Heart left ventricle (tissue), 16 donors: ENCODE results near the gene DNAJC8. TPM values are rescaled to one million over a fixed set of nuclear protein-coding genes. Genes with fewer than 3 reads are reported as not detected.

Experiments used
- ATAC-seq, 4 donors: fragments of 200-7000 bp; cut with Tn5 transposase; one replicate each; pipeline ENCODE4 v1.9.1; 2020 to 2022; ENCODE audit warnings: moderate library complexity in 4 of 4, mild to moderate bottlenecking in 3 of 4, moderate number of reproducible peaks in 1 of 4
- DNase-seq, 5 donors: peaks; one replicate each; pipeline ENCODE4 v3.0.0-alpha.2; 2020
- H3K27ac ChIP-seq, 12 donors: fragments of 200-600 bp; sonication (generic) in 4 of 12; one replicate each; pipeline versions ENCODE4 v1.5.0 to v1.8.0; 2016 to 2022; ENCODE audit warnings: mild to moderate bottlenecking in 2 of 12
- H3K27me3 ChIP-seq, 9 donors: fragments of 200-600 bp; sonication (generic) in 2 of 9; one replicate each; pipeline versions ENCODE4 v1.5.1 to v1.8.0; 2016 to 2022; ENCODE audit warnings: mild to moderate bottlenecking in 3 of 9
- H3K36me3 ChIP-seq, 9 donors: fragments of 200-600 bp; sonication (generic) in 2 of 9; one replicate each; pipeline versions ENCODE4 v1.5.0 to v1.8.0; 2018 to 2022; ENCODE audit warnings: mild to moderate bottlenecking in 2 of 9
- H3K4me1 ChIP-seq, 12 donors: fragments of 200-600 bp; sonication (generic) in 4 of 12; one replicate each; pipeline versions ENCODE4 v1.5.0 to v1.8.0; 2016 to 2022; ENCODE audit warnings: mild to moderate bottlenecking in 3 of 12
- H3K4me3 ChIP-seq, 12 donors: fragments of 200-600 bp; sonication (generic) in 4 of 12; one replicate each; pipeline versions ENCODE4 v1.5.0 to v1.8.0; 2017 to 2022; ENCODE audit warnings: mild to moderate bottlenecking in 9 of 12, moderate library complexity in 4 of 12
- H3K9me3 ChIP-seq, 12 donors: fragments of 200-600 bp; sonication (generic) in 4 of 12; one replicate each; pipeline versions ENCODE4 v1.5.0 to v1.8.0; 2016 to 2022; ENCODE audit warnings: mild to moderate bottlenecking in 1 of 12
- POLR2A ChIP-seq, 2 donors: fragments of 450-650 bp; IDR thresholded peaks; one replicate each; pipeline ENCODE4 v1.6.1; 2017; ENCODE audit warnings: antibody characterized with exemption in 2 of 2, mild to moderate bottlenecking in 2 of 2, moderate library complexity in 2 of 2
- WGBS, 4 donors: extraction: QIAGEN DNeasy Blood & Tissue Kit in 2 of 4; methylation state at CpG; one replicate each; pipeline versions ENCODE4 v1.1.5 to v1.1.7; 2013 to 2018; 5-methylcytosine and 5-hydroxymethylcytosine counted together
- intact Hi-C, 10 donors: fragments of 100-400 bp; cut with DNase I; formaldehyde crosslinking; loops; one replicate each; pipeline versions ENCODE4 v1.11.1 to v1.14.2; 2022
- polyA plus RNA-seq, 2 donors: library from polyadenylated mRNA; stranded (reverse); fragments of 200-250 nt; gene quantifications; one replicate each; pipeline ENCODE4 v1.2.3, GENCODE V29; 2013
- total RNA-seq, 9 donors: library from RNA; depleted of rRNA in 2 of 9; stranded (reverse); fragments of >200 nt in 2 of 9; fragmentation: NEBNext Ultra II Directional in 3 of 9; extraction: Animal tissue kit (Norgen Biotek cat#: 25700) in 3 of 9; gene quantifications; one replicate each; pipeline versions ENCODE4 v1.1.0 to v1.2.4, GENCODE V29; 2016 to 2023
- TF ChIP-seq, protein P1 (sequence below), 12 donors: fragments of 200-600 bp; sonication (generic) in 4 of 12; IDR thresholded peaks; one replicate each; pipeline versions ENCODE4 v1.5.0 to v1.8.0; 2018 to 2022; ENCODE audit warnings: antibody characterized with exemption in 12 of 12, mild to moderate bottlenecking in 5 of 12
- donor health status: ischemic (EF 13 %, LVEDD 7.1; RV severe dilation, severe dysfunction).
- donor health status: healthy with polysubstance abuse.
- donor health status: DM: no; HTN: yes; CAD: no.
- donor health status: DM: no; HTN: no; CAD: no.
- donor health status: ischemic (EF 25% LVEDD 6.9; RV normal size, moderate dysfunction).
- donor health status: ischemic (EF 25% LVEDD 5.7; RV mildly dilated, moderate dysfunction).
- donor health status: healthy.
- donor health status: DM: yes; HTN: yes; CAD: no.
- donor health status: ischemic (EF 35%, LVEDD 5.7; RV mildly dilated, moderate dysfunction).
- donor health status: nonischemic (EF 11% LVEDD 7.7; RV severe dilation, severe dysfunction).
- donor health status: DM: yes; HTN: yes; CAD: no.
- donor health status: PGD.
- donor health status: ischemic (EF 29% LVEDD 5.4; RV normal size, mild dysfunction).
- donor health status: nonischemic (EF 23%, LVEDD 6.1; RV moderate dilation, normal function).

Gene DNAJC8
- total and polyA plus RNA-seq, 11 donors, result 47.1 to 84.9 (median 58.4) TPM

DNA sequence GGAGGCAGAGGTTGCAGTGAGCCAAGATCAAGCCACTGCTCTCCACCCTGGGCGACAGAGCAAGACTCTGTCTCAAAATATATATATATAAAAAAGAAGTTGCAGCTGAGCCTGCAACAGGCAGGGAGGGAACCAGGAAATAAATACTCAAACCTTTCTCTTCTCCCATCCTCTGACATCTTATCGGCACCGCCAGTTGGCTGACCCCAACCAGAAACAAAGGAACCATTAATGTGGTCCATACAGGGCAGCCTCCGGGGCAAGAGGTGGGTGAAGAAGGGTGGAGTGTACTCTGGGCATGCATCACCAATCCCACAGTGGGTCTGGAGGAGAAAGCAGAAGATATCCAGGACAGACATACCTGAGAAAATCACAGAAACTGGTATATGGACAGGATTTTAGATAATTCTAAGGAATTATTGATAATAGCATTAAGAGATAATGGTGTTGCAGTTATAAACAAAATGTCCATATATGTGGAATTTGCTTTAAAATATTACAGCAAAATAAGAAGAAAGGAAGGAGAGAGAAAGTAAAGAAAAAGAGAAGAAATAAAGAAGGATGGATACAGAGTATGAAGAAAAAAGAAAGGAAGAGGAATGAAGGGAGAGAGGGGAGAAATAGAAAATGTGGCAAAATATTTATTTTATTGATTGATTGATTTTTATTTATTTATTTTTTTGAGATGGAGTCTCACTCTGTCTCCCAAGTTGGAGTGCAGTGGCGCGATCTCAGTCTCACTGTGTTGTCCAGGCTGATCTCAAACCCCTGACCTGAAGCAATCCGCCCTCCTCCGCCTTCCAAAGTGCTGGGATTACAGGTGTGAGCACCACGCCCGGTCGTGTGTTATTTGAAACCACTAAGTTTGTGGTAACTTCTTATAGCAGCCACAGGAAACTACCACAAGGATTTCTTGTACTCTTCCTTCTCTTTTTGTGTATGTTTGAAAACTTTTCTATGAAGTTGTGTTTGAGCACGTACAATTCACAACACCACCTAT lies 52.2 kb downstream of the DNAJC8 start:
- TF ChIP-seq POLR2A (IDR thresholded peaks at IDR 0.05), result no peak
- TF ChIP-seq, protein P1, sequence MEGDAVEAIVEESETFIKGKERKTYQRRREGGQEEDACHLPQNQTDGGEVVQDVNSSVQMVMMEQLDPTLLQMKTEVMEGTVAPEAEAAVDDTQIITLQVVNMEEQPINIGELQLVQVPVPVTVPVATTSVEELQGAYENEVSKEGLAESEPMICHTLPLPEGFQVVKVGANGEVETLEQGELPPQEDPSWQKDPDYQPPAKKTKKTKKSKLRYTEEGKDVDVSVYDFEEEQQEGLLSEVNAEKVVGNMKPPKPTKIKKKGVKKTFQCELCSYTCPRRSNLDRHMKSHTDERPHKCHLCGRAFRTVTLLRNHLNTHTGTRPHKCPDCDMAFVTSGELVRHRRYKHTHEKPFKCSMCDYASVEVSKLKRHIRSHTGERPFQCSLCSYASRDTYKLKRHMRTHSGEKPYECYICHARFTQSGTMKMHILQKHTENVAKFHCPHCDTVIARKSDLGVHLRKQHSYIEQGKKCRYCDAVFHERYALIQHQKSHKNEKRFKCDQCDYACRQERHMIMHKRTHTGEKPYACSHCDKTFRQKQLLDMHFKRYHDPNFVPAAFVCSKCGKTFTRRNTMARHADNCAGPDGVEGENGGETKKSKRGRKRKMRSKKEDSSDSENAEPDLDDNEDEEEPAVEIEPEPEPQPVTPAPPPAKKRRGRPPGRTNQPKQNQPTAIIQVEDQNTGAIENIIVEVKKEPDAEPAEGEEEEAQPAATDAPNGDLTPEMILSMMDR (IDR thresholded peaks at IDR 0.05), result no peak
- intact Hi-C loops, result no loop called here
- DNase-seq, result no peak
- 74 to 78% (median 75%) methylated on average over 12 of the region's 12 CpGs for whole genome bisulfite sequencing, 4 donors
- no peak overlapping the region for H3K27ac ChIP-seq
- no peak for ATAC-seq
- H3K4me1 ChIP-seq, result peaks cover 0 to 10% (median 0%) of the 10 kb centered on the region in 12 donors
- no peaks in the 10 kb centered on the region for H3K9me3 ChIP-seq
- H3K36me3 ChIP-seq, result no peaks in the 10 kb centered on the region
- no peak overlapping the region for H3K4me3 ChIP-seq
- H3K27me3 ChIP-seq, result no peaks in the 10 kb centered on the region

DNA sequence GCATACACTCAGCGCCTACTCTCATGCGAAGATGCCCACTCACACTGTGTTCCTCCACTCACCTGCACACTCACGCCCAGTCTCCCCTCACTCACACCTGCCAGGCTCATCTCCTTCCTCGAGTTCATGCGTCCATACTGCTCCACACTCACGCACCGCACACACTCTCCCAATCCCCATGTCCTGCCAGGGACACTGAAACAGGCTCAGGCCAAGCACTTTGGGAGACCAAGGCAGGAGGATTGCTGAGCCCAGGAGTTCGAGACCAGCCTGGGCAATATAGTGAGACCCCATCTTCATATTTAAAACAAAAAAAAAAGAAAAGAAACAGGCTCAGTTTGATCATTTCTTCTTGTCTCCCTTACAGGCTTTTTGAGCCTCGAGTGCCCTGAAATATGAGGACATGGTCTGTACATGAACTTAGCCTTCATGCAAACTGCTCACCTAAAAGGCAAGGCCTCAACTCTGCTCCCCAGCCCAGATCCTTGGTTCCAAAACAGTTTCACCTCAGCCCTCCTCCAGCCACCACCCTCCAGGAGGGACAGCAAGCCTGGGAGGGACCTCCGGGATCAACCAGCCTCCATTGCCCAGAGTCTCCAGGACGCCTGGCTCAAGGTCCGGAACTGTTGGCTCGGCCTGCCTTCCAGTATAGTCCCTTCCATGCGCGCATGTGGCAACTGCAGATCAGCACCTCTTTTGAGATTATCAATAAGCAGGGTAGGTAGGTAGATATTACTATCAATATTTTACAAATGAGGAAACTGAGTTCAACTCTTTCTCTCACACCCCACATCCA lies 53.9 kb downstream of the DNAJC8 start:
- intact Hi-C loops, result no loop called here
- 91 to 95% (median 93%) methylated on average over 15 of the region's 15 CpGs for WGBS, 4 donors
- H3K9me3 ChIP-seq, result no peaks in the 10 kb centered on the region
- no peak for ATAC-seq
- TF ChIP-seq POLR2A (IDR thresholded peaks at IDR 0.05), result no peak
- TF ChIP-seq, protein P1 (IDR thresholded peaks at IDR 0.05), result no peak
- no peaks in the 10 kb centered on the region for H3K36me3 ChIP-seq
- peaks cover 0 to 17% (median 2%) of the 10 kb centered on the region in 12 donors for H3K4me1 ChIP-seq
- H3K27ac ChIP-seq, result no peak overlapping the region
- no peaks in the 10 kb centered on the region for H3K27me3 ChIP-seq
- H3K4me3 ChIP-seq, result no peak overlapping the region
- no peak for DNase-seq

DNA sequence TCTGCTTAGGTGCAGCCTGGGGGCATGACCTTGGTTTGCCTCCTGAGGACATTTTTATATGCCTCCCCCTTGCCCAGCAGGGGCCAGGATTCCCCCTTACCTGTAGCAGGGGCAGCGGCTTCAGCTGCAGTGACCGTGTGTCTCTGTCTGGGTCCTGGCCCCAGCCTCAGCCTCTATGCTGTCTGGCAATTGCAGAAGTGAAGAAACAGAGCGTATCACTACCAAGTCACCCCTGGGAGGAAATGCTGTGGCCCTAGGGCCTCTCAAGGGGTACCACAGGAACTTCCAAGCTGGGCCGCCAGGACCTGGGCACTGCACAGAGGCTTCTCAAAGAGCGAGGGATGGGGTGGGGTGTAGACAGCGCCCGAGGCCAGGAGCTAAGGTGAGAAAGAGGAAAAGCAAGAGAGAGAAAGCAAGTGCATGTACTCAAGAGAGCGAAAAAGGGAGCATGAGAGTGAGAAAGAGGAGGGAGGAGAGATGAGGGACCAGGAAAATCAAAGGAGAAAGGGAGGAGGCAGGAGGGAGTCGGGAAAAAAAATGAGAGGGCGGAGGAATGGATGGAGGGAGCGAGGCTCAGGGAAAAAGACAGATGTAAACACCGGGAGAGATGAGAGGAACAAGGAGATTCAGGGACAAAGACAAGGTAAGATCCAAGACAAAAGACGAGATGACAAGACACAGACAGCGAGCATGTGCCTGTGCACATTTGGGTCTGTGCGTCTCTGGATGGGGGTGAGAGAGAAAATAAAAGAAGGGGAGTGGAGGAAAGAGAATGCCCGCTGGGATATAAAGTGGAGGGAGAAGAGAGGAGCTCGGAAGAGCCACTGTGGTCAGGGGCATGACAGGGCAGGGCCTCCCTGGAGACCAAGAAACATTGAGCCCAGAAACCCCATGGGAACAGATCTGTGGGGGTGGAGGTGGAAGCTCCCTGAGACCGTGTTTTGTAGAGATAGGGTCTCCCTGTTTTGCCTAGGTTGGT lies 56.0 kb downstream of the DNAJC8 start, which contains the start of gene PTAFR:
PTAFR (minus strand) TSS at position 199 of the 979 bp plus-strand sequence. CDS start 25,669 bp downstream, outside the sequence.
- intact Hi-C loops, result no loop called here
- peak in 4 of 5 donors; percentile 37 to 73 (median 50) for DNase-seq
- Histone ChIP-seq H3K27ac (peak within 1 kb of the TSS in 6 of 12 donors; percentile 2 to 90 (median 40)), H3K27me3 (no peaks in the 10 kb centered on the region), H3K9me3 (no peaks in the 10 kb centered on the region), H3K4me3 (peak within 1 kb of the TSS in 9 of 12 donors; percentile 5 to 60 (median 24)), H3K4me1 (peaks cover 0 to 38% (median 10%) of the 10 kb centered on the region in 12 donors), H3K36me3 (no peaks in the 10 kb centered on the region)
- 73 to 78% (median 77%) methylated on average over 18 of the region's 18 CpGs for WGBS, 4 donors
- no peak for TF ChIP-seq POLR2A (IDR thresholded peaks at IDR 0.05)
- TF ChIP-seq, protein P1 (IDR thresholded peaks at IDR 0.05), result no peak
- ATAC-seq, result peak in 3 of 4 donors; percentile 33 to 65 (median 55)
